SK-N-MC (cell line): ENCODE data around the gene TAL1.

Experiments
- EZH2 ChIP-seq: fragments of 200-600 bp; sonication (generic); IDR thresholded peaks from one replicate; pipeline ENCODE4 v1.6.1; 2017; ENCODE audit warnings: antibody characterized with exemption
- POLR2AphosphoS5 ChIP-seq: IDR thresholded peaks from 2 replicates; pipeline ENCODE4 v1.6.1; 2012; ENCODE audit warnings: mild to moderate bottlenecking, low read depth, low read length, borderline replicate concordance

GRCh38 chr1:47224676-47225399 lies 7.2 kb downstream of the TAL1 start:
- TF ChIP-seq EZH2 (no peak), POLR2AphosphoS5 (no peak)
